NCI-H1694 treated with DMSO at 0.1 percent for 48 hours (cell line): Measurements from ENCODE around the gene AFF3.

Experiments
- DNase-seq: peaks from one replicate; lab custom pipeline; 2025; lab: John Stamatoyannopoulos, UW

AFF3 gene

DNA sequence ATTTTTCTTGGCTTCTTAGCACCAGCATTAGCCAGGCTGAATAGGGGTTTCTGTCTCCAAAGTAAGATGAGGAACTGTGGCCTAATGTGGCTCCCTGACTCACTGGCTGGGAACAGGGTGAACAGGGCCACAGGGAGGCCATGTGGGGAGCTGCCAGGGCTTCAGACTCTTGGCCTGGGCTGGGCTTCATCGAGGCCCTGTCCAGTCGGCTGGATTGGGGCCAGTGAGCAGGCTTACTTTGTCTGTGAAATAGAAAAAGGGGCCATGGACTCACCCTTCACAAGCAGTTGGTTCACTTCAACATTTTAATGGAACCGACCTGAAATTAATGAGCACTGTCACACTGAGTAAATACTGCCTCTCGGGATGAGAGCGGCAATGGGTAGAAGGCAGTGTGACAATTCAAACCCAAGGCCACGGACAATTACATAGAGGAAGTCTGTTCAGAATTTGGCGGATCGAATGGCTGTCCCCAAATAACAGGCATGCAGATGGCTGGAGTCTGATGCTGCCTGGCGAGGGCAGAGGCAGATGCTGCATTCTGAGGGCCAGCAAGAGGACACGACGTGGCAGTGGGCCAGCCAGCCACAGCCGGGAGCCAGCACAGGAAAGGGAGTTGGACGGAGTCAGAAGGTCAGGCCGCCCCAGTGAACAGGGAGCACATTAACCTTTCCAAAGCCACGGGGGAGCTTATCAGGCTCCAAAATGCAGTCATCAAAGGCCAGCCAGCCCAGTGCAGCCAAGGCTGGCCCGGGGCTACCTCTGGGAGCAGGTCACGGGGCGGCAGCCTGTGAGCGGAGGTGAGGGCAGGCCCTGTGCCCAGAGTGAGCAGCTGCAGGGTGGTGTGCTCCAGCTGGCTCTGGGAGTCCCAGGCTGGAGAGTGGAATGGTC, 506.0 kb downstream of the AFF3 start:
- DNase-seq = peak; percentile 22

DNA sequence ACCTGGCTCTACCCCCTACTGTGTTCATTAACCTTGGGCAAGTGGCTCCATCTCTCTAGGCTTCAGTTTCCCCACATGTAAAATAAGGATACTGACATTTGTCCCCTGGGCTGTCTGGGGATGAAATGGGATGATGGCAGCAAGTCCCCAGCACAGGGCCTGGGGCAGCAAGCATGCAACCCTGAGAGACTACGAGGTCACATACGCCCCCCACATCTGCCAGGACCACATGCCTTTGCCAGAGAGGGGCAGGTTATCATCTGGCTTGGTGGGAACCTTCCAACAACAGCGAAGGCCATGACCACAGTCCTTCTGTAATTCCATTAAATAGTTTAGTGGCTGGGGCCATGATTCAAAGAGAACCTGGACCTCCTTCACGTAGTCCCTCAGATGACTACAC, 506.7 kb downstream of the AFF3 start:
- no peak for DNase-seq

DNA sequence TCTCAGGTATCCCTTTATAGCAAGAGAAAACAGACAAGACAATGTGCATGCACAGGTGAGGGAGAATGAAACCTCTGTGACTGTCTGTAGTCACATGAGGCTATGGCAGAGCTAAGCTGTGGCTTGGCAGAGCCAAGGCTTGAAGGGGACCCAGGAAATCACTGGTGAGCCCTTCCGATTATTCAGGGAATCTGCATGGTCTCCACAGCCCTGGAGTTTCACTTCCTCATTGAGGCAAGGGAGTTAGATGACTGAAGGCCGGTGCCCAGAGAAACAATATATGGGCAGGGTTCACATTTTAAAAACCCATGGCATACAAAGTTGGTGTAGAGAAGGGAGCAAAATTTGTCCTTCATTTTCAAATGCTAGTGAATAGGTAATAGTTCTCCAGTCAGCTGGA, 508.2 kb downstream of the AFF3 start:
- no peak for DNase-seq

DNA sequence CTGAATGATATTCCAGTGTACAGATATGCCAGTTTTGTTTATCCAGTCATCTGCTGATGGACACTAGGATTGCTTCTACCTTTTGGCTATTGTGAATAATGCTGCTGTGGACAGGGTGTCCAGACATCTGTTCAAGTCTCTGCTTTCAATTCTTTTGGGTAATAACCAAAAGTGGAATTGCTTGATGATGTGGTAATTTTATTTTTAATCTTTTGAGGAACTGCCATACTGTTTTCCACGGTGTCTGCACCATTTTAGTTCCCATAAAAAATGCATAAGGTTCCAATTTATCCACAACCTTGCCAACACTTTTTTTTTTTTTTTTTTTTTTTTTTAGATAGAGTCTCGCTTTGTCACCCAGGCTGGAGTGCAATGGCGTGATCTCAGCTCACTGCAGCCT, 510.7 kb downstream of the AFF3 start:
- no peak for DNase-seq

DNA sequence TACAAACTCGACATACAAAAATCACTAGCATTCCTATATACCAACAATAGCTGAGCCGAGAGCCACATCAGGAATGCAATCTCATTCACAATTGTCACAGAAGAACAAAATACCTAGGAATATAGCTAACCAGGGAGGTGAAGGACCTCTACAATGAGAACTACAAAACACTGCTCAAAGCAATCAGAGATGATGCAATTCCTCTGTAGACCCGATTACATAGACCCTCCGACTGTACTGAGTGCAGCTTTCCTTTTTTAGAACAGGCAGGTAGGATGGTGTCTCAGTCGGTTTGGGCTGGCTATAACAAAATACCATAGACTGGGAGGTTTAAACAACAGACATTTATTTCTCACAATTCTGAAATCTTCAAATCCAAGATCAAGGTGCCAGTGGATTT, 513.1 kb downstream of the AFF3 start:
- DNase-seq = no peak

DNA sequence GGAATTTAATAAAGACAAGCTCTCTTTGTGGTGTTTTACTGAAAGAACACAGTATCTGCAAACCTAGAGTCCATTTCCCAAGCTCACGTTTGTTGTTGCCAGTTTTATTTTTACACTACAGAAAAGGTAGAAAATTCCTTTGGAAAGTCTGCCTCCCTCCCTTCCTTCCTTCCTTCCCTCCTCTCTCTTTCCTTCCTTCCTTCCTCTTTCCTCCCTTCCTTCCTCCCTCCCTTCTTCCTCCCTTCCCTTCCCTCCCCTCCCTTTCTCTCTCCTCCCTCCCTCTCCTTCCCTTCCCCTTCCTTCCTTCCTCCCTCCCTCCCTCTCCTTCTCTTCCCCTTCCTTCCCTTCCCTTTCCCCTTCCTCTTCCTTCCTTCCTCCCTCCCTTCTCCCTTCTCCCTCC, 516.2 kb downstream of the AFF3 start:
- no peak for DNase-seq

DNA sequence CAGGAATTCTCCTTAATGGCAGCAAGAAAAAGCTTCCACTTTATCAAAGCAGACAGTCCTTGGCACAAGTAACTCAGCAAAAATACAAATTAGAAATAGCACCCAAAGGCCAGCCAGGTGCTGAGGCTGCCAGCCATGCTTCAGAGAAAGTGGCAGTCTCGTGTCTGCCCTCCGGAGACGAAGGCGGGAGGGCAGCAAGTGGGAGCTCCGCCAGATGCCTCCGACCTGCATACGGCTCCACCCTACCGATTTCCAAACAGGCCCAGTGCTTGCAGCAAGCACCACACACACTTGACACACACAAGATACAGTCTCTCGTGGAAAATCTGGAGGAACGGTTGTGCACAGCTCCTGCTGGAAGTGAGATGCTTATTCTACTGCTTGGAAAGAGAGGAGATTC, 517.7 kb downstream of the AFF3 start:
- DNase-seq = no peak

DNA sequence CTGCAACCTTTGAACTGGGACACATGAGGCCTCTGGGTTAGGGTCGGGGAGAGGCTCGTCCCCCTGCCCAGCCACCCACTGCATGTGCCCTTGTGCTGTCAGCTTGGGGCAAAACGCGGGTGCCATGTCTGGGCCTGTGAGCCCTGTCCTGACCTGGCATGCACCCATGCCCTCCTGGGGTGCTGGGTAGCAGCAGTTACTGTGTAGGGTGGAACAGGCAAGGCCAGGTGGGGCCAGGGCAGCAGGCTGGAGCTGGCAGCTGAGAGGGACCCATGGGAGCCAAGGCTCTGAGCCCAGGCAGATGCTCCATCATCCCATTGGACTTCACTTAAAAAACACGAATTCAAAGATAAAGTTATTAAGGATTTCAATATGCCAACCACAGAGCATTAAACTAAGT, 518.8 kb downstream of the AFF3 start:
- no peak for DNase-seq

DNA sequence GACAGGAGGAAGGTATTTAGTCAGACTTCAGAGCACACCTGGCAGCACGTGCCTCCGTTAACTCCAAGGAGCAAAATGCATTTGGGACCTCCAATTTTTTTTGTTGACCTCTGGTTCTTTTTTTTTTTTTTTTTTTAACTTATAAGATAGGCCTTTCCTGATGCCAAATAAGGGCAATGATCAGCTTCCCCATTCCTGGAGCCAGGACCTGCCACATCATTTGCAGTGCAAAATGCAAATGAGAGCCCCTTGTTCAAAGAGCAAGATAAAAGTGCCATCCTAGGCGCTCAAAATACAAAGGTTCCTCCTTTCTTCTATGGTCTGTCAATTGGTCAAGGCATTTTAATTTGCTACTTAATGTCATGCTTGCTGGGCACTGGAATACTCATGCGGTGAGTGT, 519.4 kb downstream of the AFF3 start:
- no peak for DNase-seq

DNA sequence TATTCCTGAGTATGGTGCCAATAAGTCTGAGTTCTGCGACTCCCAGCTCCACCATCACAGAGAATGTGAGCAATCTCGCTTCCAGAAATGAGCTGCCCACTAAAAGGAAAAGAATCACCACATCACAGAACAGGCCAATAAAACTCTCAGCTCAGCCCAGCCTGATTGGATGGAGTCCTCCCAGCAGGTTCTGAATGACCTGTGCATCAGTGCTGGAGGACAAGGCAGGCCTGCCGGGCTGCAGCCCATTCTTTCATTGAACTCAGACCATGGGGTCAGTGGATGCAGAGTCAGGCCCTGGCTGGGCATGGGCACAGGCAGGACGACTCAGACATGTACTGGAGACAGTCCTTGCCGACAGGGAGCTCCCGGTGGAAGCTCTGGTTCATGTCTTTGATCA, 519.9 kb downstream of the AFF3 start:
- DNase-seq = no peak

DNA sequence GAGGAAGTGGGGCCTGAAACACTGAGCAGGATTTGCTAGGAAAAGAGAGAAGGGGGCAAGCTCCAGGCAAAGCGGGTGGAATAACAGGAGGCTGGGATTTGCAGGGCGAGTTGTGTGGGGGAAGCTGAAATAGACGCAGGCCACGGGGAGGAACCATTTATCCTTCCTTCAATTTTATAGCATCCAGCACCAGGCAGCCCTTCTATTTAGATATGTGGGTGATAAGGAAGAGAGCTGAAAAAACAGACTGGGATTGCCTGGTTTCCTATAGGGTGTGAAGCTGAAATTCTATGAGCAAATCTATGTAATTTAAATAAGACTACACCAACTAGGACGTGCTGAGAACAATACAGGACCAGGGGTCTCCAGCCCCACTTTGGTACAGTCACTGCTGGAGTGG, 520.6 kb downstream of the AFF3 start:
- DNase-seq = no peak

DNA sequence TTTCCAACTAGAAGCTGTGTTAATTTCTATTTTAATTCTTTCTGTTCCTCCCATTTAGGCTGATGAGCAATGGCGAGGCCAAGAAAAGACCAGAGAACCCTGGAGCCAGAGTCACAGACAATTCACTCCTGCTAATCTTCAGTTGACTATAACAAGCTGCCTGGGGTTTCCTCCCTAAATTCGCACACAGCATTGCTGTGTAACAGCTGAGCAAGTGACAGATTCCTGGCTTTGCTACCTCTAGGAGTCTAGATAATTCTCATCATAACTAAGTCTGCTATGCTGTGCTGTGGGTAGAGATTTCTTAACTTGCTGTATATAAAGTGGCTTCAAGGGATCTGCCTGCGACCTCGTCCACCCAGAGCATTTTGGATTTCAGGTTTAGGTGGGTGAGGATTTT, 521.3 kb downstream of the AFF3 start:
- no peak for DNase-seq

DNA sequence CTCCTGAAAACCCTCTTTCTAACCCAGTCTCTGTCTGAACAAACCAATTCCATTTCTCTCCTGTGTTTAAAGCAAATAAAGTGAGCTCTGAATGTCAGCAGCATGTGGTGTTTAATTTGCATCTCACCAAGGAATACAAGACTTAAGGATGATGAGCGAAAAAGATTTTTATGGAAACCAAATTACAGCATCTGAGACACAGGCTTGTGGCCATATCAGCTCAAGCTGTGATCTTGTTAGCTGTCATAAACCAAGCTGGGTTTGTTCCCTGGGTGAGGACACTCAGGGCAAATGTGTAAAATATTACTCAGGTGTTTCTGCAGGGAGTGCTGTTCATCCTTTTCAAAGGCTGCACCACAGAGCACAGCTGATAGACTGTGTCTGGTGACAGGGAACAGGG, 523.2 kb downstream of the AFF3 start:
- no peak for DNase-seq

DNA sequence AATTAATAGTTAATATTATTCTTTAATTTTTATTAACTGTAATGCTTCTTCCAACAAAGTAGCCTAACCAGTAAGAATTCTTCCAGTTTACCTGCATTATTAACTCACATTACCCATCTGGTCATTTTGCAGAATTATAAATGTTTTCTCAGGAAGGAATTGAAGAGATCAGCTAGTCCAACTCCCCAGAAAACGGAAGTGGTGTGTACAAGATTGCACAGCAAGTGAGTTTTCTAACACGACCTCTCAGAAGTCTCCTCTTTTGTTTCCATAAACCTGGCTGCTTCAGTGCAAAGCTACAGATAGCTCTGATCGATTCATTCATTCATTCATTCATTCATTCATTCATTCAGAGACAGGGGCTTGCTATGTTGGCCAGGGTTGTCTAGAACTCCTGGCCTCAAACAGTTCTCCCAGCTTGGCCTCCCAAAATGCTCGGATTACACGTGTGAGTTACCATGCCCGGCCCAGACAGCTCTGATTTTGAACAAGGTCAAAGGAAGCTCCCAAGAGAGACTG, 523.8 kb downstream of the AFF3 start:
- DNase-seq = no peak

DNA sequence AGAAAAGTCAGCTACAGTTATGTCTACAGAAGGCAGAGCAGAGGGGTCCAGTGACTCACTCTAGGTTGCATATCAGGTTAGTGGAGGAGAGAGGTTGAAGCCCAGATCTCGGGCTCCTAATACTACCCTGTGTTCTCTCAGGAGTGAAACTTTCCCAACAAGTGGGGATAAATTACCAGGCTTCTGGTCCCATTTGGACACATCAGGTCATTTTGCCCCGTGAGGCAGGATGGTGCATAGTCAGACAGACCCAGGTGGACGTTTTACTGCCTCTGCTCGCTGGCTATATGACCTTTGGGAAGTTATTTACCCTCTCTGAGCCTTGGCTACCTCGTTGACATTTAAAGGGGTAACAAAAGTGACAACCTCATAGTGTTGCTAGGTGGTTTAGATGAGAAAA, 524.6 kb downstream of the AFF3 start:
- no peak for DNase-seq

DNA sequence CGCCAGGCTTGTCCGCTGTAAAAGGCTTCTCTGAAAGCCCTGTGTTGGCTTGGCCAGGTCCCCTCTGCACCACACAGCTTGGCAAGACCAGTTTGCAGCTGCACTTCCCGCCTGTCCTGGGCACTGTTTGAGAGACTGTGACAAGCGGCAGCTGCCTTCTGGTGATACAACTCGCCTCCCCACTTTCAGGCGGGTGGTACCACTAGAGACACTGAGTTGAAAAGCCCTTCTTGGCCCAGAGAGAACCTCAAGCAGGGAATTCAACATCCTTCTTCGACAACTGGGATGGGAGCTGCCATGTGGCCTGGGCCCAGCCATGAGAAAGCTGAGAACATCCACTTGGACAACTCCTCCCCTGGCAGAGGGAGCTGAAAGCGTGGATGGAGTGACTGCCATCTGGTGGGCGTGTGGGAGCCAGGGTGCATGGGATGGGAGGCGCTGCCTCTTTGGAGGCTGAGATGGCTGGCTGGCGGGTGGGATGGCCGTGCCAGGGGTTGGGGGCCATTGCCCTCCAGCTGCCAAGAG, 527.1 kb downstream of the AFF3 start:
- peak; percentile 40 for DNase-seq

DNA sequence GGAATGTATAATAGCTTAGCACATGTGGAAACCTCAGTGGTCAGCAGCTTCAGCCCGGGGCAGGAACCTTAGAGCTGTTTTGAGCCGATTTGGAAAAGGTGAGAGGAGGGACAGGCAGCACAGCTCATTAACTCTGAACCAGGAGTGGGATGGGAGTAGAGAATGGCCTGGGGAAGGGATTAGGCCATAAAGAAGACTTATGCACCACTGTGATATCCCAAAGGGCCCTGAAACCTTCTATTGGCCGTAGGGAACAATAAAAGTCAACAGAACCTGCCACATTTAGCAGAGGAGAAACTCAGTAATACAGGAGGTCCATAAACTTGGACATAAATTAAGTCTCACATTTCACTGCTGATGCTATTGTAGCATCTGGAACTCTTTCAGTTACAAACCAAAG, 528.4 kb downstream of the AFF3 start:
- DNase-seq = no peak

DNA sequence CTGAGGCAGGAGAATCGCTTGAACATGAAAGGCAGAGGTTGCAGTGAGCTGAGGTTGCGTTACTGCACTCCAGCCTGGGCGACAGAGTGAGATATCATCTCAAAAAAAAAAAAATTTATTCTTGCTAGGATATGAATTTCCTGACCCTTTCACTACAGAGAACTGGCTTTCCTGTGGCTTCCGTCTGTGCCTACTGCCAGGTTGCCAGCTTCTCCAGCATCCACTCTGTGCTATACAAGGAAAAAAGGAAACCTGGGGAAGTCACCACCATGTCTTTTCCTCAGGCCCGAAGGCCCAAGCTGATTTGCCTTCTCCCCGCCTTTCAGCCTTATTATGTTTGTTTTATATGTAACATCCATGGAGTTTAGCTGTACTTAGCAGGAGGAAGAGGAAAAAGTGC, 530.6 kb downstream of the AFF3 start:
- DNase-seq = no peak

DNA sequence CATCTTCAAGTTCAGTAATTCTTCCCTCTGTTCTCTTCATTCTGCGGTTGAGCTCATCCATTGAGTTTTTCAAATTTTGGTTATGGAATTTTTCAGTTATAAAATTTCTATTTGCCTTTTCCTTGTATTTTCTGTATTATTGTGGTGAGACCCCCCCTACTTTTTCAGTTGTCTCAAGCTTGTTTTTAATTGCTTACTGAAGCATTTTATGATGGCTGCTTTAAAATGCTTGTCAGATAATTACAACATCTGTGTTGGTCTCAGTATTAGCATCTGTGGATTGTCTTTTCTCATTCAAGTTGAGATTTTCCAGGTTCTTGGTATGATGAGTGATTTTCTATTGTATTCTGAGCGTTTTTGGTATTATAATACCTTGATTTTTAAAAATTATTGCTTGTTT, 531.4 kb downstream of the AFF3 start:
- no peak for DNase-seq

DNA sequence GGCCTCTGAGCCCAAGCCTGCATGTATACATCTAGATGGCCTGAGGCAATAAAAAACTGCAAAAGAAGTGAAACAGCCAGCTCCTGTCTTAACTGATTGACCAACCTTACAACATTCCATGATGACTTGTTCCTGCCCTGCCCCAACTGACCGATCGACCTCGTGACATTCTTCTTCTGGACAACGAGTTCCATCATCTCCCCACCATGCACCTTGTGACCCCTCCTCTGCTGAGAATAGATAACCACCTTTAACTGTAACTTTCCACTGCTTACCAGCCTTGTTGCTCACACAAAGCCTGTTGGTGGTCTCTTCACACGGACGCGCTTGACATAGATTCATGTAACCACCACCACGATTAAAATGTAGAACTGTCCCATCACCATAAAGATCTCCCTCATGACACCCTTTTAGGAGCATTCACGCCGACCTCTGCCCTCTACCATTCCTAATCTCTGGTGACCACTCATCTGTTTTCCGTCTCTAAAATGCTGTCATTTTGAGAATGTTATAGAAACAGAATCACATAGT, 532.5 kb downstream of the AFF3 start:
- DNase-seq = no peak

DNA sequence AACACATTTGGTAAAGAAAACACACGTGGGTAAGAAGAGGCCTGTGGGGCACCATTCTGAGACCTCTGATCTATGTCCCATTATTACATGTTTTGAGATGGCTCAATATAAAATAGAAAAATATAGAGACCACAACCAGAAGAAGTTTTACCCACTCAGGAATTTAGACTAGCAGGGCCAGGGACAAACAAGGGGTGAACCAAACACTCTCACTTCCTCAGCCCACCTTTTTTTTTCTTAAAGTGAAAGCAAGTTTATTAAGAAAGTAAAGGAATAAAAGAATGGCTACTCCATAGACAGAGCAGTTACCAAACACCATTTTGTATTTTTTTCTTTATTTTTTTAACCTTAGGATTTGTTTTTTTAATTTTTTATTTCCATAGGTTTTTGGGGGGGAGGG, 533.5 kb downstream of the AFF3 start:
- no peak for DNase-seq

DNA sequence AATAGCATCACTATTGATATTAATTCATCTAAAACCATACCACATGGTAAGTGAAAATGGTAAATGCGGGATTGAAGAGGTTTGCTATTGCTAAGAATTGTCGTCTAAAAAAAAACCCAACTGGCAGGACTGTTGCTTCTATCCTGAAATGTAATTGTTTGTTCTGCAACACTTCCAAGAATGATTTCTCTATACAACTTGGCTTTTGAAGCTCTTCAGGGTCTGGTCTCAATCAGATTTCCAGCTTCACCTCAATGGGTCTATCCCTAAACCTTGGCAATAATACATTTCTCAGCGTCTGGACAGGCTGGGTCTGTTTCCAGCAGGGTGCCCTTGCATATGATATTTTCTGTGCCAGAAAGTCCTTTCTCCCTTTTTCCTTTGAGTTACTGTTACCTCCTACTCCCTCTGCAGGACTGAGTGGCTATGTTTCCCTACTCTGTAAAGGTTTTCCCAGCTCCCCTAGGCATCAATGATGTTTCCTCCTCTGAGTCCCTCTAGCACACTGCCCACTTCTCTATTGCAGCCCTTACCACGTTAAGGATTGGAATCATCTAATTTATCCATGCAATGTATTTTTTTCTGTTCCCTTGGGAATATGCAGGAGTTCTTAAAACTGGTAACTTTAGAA, 534.4 kb downstream of the AFF3 start:
- no peak for DNase-seq

DNA sequence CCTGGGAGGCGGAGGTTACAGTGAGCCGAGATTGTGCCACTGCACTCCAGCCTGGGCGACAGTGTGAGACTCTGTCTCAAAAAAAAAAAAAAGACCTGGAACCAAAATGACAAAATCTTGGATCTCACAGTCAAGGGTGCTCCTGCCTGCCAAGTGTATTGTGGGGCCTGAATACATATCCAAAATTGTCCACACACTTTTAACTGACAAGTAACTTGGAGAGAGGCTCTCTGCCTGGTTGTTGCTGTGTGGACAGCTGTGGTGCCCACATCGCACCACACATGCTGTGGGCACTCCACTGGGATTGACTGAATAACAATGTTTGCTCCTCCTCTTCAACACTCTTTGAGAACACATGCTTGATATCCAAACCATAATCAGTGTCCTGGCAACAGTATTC, 534.9 kb downstream of the AFF3 start:
- DNase-seq = no peak
